HG03442 (cell line): ENCODE results near the gene TFAP2B.

Experiments used
- ATAC-seq: cut with Tn5 transposase; IDR thresholded peaks from one replicate; pipeline ENCODE4 v1.9.1; 2021; ENCODE audit warnings: mild to moderate bottlenecking, moderate library complexity; ENCODE audit not compliant: unreplicated experiment

Gene TFAP2B

DNA sequence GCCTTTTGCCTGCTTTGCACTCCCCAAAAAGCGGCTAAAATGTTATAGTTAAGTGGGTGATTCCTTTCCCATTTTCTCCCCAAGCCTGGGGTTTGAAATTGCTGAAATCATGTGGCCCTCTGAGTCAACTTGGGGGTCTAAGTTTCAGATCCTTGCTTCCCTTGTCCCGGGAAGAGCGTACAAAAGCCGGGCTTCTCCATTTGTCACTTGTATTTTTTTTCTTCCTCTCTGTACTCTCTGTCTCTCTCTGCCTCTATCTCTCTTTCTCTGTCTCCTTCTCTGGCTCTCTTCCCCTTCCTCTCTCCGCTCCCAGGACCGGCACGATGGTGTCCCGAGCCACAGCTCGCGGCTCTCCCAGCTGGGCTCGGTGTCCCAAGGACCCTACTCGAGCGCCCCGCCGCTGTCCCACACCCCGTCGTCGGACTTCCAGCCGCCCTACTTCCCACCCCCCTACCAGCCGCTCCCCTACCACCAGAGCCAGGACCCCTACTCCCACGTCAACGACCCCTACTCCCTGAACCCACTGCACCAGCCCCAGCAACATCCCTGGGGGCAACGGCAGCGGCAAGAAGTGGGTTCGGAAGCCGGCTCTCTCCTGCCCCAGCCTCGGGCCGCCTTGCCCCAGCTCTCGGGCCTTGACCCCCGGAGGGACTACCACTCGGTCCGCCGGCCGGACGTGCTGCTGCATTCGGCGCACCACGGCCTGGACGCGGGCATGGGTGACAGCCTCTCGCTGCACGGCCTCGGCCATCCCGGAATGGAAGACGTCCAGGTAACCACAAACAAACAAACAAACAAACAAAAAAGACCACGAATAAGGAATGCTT is 4.6 kb downstream of the TFAP2B start:
- ATAC-seq, result no peak

DNA sequence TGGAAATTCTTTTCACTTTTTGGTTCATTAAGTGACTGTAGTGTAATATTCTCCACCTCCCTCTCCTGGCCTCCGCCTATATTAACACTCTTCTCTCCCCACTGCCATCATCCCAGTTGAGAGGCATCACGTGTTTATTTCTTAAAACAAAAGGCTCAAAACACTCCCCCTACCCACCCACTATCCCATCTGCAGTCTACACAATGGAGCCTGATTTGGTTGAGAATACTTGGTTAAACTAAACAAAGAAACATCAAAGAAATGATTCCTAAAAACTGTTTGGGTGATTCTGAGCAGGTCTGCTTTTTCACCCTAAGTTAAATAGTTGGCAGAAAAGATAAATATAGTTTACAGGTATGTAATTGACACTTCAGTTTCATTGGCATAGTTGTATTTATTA is 5.9 kb downstream of the TFAP2B start:
- ATAC-seq, result no peak

DNA sequence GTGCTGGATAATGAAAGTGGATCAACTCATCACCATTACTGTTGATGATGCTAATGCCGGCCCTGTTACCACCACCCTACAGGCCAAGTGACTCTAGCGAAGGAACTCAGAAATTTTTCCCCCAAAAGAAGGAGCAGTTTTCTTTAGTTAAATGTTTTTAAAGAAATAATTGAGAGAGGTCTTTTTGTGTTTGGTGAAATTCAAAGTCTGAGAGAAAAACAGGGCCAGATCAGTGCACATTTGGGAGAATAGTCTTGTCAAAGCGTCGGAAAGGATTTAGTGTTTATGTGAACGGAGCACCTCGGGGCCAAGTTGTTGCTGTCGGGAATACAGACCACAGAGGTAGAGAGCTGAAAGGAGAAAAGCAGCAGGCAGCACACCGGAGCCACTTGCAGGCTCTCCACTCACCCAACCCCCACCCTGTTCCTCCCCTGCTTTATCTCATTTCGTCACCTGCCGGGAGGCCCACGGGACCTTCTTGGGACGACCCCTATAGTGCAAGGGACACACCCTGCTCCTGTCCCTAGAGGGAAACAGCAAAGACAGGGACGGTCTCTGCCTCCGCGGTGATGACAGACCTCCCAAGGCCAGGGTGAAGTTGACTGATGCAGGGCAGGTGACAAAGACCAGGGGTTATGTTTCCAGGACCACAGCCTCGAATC is 6.8 kb downstream of the TFAP2B start:
- ATAC-seq, result no peak

DNA sequence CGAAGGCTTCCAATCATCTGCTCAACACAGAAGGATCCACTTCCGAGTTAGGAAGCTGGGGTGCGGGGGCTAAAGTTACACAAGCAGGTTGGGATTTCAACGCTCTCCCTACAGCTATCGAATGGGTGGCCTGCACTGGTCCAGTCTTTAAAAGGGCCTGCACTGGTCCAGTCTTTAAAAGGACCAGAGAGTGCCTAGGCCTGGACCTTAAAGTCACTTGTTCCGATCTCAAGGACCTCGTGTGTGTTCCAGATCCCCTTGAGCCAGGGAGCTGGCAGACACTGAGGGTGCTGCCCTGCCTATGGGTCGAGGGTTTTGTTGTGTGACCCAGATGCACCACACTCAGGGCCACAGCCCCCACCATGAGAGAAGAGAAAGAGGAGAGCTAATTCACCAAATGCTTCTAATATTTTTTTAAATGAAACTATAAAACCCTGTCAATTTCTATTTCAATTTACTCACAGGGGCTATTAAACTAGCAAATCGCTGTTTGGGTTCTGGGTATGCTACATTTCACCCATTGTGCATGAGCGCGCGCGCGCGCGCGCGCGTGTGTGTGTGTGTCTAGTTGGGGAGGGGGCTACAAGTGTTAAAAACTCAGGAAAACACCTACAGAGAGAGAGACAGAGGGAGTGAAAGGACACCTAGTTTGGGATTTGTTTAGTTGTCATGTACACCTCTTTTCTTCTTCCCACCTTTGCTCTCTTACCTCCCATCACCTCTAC is 7.5 kb downstream of the TFAP2B start:
- no peak for ATAC-seq

DNA sequence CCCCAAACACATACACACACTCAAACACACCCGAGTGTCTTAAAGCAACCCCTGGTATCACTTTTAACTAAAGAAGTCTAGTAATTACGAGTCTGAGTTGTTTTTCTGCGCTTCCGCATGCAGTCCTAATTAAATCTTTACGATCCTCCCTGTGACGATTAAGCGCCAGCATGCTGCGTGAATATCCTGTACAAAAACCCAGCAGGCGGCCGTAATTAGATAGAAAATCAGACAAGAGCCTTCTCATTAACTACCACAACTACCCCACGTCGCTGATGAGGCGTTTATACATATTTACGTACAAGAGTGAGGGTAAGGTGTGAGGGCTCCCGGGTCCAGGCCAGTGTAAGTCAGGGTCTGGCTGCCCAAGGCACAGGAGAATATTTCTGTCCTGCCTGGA is 8.1 kb downstream of the TFAP2B start:
- ATAC-seq, result no peak

DNA sequence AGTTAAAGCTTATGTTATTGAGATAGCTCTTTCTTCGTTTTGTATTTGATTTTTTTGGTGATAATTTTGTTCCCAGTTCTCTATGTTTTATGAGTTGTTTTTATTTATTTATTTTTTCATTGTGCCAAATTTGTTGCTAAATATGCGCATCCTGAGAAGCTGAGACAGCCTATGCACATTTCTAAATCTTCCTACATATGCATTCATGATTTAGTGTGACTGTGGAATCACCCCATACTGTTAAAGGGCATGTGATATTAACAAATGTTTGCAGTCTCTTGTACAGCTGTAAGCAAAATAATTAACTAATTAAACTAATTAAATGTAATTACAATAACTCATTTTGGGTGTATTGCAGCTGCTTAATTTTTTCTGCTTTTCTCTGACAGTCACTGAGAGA is 10.4 kb downstream of the TFAP2B start:
- ATAC-seq, result no peak

DNA sequence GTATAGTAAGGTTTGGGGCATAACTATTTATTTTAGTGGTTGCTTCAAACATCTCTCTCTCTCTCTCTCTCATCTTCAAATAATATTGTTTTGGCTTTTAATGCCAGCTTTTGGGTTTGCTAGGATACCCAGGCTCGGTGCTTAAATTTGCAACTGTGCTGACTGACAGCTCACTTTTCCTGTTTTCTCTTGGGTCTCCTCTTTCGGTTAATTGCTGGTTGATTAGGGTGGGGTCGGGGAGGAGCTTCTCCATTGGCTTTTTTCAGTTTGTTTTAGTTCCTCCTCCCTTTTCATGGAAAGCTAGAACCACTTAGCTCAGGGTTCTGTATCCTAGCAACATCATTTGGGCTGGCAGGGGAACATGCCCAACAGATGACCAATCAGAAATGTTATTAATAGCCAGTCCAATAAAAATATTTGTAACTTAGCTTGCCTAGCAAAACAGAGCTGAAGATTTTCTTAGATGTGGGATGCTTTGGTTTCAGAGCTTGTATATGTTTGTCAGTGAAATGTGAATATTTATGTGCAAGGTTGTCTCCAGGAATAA is 11.3 kb downstream of the TFAP2B start:
- no peak for ATAC-seq

DNA sequence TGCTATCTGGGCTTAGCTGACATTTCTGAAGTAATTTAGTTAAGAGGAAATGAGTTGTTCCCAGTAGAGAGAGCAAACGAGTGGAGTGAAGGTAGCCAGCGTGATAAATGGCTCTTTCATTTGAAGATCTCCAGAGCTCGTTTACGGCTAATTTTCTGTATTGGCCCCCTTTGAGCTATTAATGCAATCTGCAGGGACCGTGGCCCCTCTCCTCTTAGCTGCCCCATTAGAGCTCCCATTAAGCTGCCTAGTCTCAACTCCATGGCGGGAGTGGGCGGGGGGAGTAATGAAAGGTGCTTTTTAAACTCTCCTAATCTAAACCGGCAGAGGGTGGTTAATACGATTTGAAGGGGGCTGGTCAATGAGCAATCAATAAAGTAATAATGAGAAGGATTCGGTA is 12.5 kb downstream of the TFAP2B start:
- no peak for ATAC-seq

DNA sequence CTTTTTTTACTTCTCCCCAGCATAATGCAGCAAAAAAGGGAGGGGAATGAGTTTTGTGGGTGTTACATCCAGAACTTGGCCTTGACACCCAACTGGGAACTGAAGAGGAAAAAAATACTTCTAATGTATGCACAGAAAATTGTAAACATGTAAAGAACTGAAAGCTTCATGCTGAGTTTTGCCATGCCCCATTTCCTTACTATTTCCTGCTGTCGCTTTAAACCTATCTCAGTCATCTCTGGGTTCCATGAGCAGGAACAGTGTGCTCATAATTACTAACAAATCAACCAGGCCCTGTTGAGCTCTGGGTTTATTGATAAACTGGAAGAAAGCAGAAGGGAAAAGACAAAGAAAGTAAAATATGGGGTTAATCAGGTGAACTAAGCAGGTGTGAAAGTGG is 14.2 kb downstream of the TFAP2B start:
- ATAC-seq, result no peak

DNA sequence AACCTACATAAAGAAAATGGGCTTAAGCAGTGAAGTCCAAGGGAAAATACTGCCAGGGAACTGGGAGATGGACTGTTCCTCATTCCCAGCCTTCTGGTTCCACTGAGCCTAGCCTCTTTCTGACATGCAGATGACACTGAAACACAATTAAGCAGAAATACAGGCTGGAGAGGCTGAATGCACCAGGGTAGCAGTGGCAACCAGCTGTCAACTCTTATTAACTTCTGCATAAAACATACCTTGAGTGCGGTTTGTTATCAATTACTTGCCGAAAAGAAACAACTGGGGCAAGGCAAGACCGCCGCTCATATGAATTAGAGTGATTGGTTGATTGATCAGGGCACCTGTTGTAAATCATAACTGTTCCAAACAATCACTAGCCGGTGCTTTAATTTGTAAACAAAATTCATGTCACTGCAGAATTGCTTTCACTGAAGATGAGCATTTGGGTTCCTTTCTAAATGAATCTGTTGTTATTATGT is 16.3 kb downstream of the TFAP2B start:
- no peak for ATAC-seq

DNA sequence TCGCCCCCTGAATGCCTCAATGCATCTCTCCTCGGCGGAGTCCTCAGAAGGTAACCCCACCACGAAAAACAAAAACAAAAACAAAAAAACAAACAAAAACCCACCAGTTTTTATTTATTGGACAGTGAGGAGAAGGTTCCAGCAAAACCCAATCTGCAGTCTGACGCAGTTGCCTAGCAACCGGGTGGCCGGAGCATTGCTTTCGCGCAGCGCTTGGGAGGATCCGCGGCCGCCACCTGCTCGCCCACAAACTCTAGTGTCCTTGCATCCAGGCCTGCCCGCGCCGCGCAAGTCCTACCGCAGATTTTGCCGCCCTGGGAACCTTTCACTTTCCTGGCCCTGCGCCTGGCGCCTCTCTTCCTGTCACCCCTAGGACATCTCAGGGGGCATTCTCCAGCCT is 17.6 kb downstream of the TFAP2B start:
- no peak for ATAC-seq

DNA sequence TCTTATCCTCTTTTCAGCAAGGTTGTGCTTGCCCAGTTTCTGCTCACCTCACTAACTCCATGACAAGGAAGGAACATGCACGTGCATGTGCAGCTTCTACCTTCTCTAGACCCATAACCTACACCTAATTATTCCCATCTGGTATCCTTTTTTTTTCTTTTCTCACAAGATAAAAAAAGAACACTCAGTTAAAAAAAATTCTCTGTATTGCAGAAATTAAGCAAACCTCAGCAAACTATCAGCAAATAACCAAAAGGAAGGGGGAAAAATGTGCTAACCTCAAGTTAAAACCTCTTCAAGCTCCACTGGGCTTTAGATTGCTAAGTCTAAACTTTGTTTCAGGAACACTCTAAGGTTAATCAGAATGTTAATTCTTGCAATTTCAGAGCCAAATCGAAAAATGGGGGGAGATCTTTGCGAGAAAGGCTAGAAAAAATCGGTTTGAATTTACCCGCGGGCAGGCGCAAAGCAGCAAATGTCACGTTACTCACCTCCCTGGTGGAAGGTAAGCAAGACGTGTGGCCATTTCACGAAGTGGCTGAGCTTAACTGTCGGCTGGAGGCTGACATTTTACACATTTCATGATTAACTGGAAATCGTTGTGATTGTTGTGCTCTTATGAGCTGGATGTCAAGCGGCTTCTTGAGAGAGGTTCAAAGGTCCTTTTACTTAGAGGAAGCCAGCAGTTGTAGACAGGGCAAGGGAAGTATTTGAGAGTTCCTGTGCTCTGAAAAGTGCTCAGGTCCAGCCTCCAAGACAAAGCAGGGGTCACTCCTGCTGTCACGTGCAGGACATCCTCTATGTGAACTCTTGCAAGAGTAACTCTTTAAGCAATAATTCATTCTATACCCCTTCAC is 19.1 kb downstream of the TFAP2B start:
- ATAC-seq, result no peak

DNA sequence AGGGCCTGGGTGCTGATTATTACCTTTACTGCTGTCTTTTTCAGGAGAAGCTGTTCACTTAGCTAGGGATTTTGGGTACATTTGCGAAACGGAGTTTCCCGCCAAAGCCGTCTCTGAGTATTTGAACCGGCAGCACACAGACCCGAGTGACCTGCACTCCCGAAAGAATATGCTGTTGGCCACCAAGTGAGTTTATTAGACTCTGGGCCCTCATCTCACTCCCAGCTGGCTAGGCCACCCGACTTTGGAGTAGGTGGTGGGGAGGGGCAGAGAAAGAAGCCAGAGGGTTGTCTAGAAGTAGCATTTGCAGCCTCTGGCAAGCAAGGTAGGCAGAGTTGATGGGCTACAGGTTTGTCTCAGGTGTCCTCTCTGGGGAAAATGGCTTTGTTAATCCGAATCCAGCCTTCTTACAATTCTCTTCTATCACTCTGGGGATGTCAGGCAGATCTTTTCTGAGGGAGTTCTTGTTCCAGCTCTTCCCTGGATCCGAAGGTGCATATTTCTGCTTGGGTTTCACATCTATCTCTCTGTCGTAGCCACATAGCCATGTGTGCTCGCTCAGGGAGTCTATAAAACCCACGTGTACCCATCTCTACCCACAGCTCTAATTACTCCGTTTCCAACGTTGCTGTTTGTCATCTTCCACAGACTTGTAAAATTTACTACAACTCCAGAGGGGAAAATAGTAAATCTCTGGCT is 21.6 kb downstream of the TFAP2B start:
- no peak for ATAC-seq

DNA sequence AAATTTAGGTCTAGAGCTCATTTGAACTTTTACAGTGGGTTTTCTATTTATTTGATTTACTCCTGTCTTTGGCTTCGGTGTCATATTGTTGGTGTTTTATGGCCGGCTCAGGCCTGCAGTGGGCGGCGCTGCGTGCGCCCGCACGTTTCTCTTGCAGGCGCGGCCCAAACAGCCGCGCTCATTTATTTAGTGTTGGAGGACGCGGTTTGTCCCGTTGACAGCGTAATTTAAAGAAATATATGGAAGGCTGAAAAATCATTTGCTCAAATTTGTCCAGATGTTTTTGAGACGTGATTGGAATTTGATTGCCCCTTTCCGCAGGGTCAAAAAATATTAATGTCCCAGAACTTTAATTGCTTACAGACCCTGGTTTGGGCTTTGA is 22.1 kb downstream of the TFAP2B start:
- ATAC-seq, result no peak

DNA sequence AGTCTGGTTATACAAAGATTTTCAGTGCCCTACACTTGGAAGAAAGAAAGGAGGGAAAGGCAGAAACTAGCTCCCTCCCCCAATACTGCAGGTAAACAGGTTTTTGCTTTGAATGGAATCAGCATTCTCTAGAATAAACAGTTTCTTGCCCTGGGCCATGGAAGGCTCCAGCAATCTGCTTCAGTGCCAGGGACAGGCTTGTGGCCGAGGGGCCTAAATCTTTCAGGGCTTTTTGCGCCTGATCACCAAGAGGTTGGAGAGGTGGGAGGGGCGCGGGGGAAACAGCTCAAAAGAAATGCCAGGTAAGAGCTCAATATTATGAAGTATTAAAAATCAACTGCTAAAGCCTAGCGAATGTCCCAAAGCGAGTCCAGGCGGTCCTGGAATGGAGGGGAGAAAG is 23.8 kb downstream of the TFAP2B start:
- ATAC-seq, result no peak

DNA sequence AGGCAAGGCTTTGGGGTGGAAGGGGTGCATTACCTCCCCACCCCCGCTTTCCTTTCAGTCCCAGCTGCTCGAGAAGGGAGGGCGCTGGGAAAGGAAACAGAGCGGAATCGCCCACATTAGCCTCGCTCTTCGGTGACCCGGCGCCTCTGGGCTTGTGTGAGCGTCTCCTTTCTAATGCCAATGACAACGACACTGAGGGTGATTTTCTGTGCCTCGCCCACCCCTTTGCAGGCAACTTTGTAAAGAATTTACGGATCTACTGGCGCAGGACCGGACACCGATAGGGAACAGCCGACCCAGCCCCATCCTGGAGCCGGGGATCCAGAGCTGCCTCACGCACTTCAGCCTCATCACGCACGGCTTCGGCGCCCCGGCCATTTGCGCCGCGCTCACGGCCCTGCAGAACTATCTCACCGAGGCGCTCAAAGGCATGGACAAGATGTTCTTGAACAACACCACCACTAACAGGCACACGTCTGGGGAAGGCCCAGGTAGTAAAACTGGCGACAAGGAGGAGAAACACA is 24.3 kb downstream of the TFAP2B start:
- no peak for ATAC-seq

DNA sequence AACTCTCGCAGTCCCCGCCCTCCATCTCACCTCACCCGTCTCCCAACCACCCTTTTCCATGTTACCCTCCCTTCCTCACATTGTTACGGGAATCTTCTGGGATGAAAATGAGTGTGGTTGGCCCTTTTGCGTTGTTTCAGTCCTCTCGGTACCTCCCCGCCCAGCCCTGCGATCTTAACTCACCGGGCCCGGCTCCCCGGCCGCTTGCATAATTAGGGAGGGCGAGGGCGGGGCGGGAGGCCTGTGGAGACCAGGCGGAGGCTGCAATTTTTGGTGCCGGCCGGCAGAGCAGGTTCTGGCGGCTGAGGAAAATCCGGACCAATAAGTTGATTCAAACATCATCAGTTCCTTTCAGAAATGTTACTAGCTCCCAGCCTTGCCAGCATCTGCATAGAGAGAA is 25.2 kb downstream of the TFAP2B start:
- ATAC-seq, result no peak

DNA sequence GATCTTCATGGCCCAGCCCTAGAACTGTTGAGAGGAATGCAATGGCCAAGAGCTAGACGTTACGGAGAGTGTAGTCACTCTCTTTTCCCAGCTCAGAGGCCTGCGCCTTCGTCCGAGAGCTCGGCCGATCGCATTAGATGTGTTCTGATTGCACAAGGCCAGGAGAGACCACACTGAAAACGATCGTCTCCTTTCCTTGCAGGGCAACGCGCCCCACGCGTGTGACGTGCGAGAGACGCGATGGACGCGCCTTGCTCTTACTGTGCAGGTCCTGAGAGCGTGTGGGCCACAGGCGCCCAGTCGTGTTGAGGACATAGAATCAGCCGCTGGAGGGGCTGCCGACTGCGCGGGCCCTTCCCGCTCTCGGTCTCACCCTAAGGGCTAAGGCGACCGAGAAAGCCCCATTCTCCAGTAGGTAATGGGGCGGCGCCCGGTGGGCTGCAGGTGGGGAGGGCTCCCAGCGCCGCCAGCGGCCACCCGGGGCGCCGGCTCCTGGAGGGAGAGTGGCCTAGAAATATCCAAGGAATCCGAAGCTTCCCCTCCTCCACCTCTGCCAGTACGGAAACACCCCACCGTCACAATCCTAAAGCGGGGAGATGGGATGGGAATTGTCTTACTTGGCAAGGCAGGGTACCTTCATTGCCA is 26.9 kb downstream of the TFAP2B start:
- no peak for ATAC-seq

DNA sequence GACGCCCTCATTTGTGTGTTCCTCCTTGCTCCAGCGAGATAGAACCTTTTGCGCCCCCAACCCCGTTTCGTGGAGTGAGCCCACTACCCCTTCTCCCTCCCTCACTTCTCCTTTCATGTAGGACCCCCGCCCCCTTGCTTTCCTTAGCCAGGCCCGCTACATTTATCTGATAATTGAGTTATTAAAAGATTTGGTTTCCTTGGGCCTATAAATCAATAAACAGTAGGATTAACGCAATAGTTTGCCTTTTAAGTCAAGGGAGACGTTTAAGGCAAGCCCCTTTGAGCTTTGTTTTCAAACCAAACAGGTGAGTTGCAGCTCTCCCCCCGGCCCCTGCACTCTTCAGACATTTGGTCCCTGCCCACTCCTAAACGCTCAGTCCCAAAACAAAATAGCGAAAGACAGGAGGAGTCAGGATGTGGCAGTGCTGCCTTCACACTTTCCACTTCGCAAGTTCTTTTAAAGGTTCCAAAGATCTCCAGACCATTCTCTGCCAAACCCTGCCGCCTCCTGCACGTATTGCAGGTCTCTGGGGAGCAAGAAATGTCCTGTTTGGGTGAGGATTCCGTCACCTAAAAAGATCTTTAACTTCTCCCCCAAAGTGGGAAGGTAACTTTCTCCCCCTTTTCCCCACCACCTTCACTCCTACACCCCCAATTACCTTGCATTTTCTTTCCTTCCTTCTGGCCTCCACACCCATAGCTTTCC is 27.6 kb downstream of the TFAP2B start:
- no peak for ATAC-seq
